RWPE2 (cell line): Measurements from ENCODE around the gene NABP1.
A peak's percentile ranks its signal among the peaks of the same experiment; 100 is the strongest.

Source experiments
- ATAC-seq: fragments of 200-7000 bp; cut with Tn5 transposase; 3 replicates; pipeline ENCODE4 v1.9.1; 2021; ENCODE audit warnings: low read depth
- DNase-seq: peaks from one replicate; pipeline ENCODE4 v3.0.0-alpha.2; 2020; ENCODE audit warnings: low spot score
- H3K27ac ChIP-seq: fragments of 450-650 bp; 2 replicates; pipeline ENCODE4 v1.5.1; 2017; ENCODE audit warnings: mild to moderate bottlenecking; ENCODE audit not compliant: poor library complexity, severe bottlenecking
- H3K27me3 ChIP-seq: fragments of 250-450 bp; sonication (Bioruptor Pico); 2 replicates; pipeline ENCODE4 v1.5.1; 2021; ENCODE audit warnings: mild to moderate bottlenecking, moderate library complexity; ENCODE audit not compliant: insufficient read depth, poor library complexity, severe bottlenecking
- H3K36me3 ChIP-seq: fragments of 250-450 bp; sonication (Bioruptor Pico); 2 replicates; pipeline ENCODE4 v1.5.1; 2020; ENCODE audit warnings: low read depth, mild to moderate bottlenecking, moderate library complexity
- H3K4me1 ChIP-seq: fragments of 250-450 bp; sonication (Bioruptor Pico); 2 replicates; pipeline ENCODE4 v1.5.1; 2021; ENCODE audit warnings: mild to moderate bottlenecking, moderate library complexity; ENCODE audit not compliant: insufficient read depth, poor library complexity, severe bottlenecking
- H3K4me3 ChIP-seq: fragments of 250-450 bp; sonication (Bioruptor Pico); 2 replicates; pipeline ENCODE4 v1.5.1; 2021; ENCODE audit warnings: mild to moderate bottlenecking, moderate library complexity; ENCODE audit not compliant: severe bottlenecking
- H3K9me3 ChIP-seq: fragments of 250-450 bp; sonication (Bioruptor Pico); 2 replicates; pipeline ENCODE4 v1.5.1; 2021; ENCODE audit warnings: mild to moderate bottlenecking, moderate library complexity; ENCODE audit not compliant: severe bottlenecking
- TF ChIP-seq, protein P1 (sequence below): fragments of 450-650 bp; IDR thresholded peaks from one replicate; pipeline ENCODE4 v1.5.1; 2017; ENCODE audit warnings: mild to moderate bottlenecking, moderate library complexity; ENCODE audit not compliant: poor library complexity, severe bottlenecking

Gene NABP1

DNA sequence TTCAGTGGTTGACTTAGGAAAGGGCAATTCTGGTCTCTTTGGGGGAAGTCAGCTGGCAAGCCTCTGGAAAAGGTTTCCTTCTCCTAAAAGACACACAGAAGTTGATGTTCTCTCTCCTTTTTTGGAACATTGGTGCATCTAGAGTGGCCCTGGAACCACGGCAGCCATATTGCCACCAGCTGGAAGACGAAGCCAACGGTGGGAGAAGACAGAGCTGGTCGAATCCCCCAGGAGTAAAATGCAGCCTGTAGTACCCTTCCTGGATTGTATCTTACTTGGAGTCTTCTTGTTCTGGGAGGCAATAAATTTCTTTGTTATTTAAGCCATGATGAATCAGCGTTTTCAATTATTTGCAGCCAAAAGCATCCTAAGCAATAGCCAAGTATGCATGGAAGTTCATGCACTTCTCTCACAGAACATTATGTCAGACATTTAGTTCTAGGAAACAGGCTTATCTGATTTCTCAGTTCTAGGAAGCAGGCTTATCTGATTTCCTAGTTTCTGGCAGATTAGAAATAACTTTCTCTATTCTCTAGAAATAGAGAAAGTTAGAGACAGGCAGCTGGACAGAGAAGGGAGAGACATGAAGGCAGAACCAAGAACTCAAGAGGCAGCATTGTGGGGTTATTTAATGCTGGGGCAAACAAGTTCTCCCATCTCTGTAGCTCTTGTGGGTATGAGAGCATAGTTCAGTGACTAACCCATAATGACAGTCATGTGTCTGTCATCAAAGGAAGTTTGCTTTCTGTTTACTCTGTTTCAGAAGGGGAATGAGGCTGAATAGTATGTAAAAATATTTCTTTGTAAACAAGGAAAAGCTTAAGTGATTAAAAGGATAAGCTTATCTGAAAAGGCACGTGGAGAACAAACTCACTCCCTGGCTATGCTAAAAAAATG lies 40.5 kb upstream of the NABP1 start:
- TF ChIP-seq, protein P1, sequence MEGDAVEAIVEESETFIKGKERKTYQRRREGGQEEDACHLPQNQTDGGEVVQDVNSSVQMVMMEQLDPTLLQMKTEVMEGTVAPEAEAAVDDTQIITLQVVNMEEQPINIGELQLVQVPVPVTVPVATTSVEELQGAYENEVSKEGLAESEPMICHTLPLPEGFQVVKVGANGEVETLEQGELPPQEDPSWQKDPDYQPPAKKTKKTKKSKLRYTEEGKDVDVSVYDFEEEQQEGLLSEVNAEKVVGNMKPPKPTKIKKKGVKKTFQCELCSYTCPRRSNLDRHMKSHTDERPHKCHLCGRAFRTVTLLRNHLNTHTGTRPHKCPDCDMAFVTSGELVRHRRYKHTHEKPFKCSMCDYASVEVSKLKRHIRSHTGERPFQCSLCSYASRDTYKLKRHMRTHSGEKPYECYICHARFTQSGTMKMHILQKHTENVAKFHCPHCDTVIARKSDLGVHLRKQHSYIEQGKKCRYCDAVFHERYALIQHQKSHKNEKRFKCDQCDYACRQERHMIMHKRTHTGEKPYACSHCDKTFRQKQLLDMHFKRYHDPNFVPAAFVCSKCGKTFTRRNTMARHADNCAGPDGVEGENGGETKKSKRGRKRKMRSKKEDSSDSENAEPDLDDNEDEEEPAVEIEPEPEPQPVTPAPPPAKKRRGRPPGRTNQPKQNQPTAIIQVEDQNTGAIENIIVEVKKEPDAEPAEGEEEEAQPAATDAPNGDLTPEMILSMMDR, result no peak
- Histone ChIP-seq H3K4me3 (no peak overlapping the region), H3K27me3 (no peaks in the 10 kb centered on the region), H3K9me3 (no peaks in the 10 kb centered on the region), H3K36me3 (no peaks in the 10 kb centered on the region), H3K4me1 (peaks cover 41% of the 10 kb centered on the region), H3K27ac (peak overlapping the region; percentile 66)
- ATAC-seq, result peak; percentile 80
- DNase-seq, result no peak

DNA sequence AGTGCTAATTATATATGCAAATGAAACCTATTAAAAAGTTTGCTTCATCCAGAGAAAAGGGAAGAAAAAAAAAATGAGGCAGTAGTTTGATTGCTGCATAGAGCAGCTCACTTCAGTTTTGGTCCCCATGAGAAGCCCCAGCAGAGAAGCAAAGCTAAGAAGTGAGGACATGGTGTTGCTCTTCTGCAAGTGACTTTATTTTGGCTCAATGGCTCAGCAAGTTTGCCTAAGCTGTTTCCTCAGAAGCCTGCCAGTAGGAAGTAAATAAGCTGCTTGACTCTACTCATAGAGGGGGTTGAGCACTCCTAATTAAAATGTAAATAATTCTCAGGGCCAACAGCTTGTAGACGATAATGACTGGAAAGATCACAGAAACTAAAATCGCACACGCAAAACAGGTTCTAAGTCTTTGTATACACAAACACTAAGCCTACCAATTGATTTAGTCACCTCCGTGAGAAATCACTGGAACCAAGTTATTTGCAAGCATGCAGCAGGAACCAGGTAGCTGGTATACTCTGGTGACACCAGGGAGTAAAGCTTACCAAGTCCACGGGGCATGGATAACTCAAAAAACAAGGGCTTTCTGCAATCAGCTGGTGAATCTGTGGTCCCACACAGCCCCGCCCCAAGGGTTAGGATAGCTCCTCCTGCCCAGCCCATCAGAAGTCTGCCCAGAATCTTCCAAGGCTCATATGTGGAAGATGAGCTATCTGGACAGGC lies 39.7 kb upstream of the NABP1 start:
- Histone ChIP-seq H3K4me3 (no peak overlapping the region), H3K4me1 (peaks cover 41% of the 10 kb centered on the region), H3K27ac (peak overlapping the region; percentile 66), H3K9me3 (no peaks in the 10 kb centered on the region), H3K27me3 (no peaks in the 10 kb centered on the region), H3K36me3 (no peaks in the 10 kb centered on the region)
- TF ChIP-seq, protein P1, result no peak
- DNase-seq (no peak), ATAC-seq (no peak; the same call in 1 of the 3 replicates)

DNA sequence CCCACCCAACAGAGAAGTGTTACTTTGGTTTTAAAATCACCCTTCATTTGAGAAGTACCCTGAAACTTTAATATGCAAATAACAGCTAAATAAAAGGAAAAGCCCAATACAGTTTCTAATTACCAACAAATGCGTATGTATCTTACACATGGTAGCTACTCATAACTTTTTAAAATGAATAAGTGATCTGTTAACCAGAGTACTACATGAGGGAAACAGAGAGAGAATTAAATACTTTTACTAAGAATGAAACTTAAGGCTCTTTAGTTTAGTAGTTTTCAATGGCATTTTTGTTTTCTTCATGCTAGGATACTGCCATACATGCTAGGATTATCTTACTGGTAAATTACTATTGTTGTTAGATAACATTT lies 39.1 kb upstream of the NABP1 start:
- peak overlapping the region; percentile 66 for H3K27ac ChIP-seq
- peaks cover 41% of the 10 kb centered on the region for H3K4me1 ChIP-seq
- H3K27me3 ChIP-seq, result no peaks in the 10 kb centered on the region
- TF ChIP-seq, protein P1, result no peak
- no peaks in the 10 kb centered on the region for H3K9me3 ChIP-seq
- no peak for ATAC-seq
- H3K4me3 ChIP-seq, result no peak overlapping the region
- H3K36me3 ChIP-seq, result no peaks in the 10 kb centered on the region
- DNase-seq, result no peak

DNA sequence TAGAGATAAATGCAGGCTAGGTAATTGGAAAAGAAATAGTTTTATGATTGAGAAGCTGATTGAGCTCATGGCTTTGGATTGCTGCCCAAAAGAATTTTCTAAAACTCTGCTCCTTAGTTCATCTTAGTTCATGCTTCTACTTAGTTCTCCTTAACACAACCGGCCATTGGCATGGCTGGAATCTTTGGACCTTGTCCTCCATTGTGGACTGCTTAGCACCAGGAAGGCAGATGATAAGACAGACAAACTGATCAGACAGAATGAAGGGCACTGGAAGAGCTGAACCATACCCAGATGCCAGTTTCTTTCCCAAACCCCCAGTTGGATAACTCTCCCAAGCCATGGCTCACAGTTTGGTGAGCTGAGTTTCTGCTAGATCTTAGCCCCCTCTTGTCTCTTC lies 36.3 kb upstream of the NABP1 start:
- H3K4me3 ChIP-seq, result no peak overlapping the region
- H3K36me3 ChIP-seq, result no peaks in the 10 kb centered on the region
- TF ChIP-seq, protein P1, result no peak
- H3K27me3 ChIP-seq, result no peaks in the 10 kb centered on the region
- ATAC-seq (no peak), DNase-seq (no peak)
- peaks cover 35% of the 10 kb centered on the region for H3K4me1 ChIP-seq
- no peak overlapping the region for H3K27ac ChIP-seq
- no peaks in the 10 kb centered on the region for H3K9me3 ChIP-seq
